Transverse colon (tissue), 4 donors: ENCODE data around the gene IBA57. TPM values are rescaled to one million over a fixed set of nuclear protein-coding genes. Genes with fewer than 3 reads are reported as not detected.

Experiments
- DNase-seq: peaks from one replicate; pipeline ENCODE4 v3.0.0-alpha.2; 2019
- H3K27ac ChIP-seq, 4 donors: fragments of 200-600 bp; sonication (generic); 2 replicates each; pipeline ENCODE4 v1.5.1; 2016 to 2018; ENCODE audit warnings: inconsistent platforms in 4 of 4
- H3K27me3 ChIP-seq: fragments of 200-600 bp; sonication (generic); 2 replicates; pipeline ENCODE4 v1.5.1; 2017; ENCODE audit warnings: inconsistent platforms
- H3K36me3 ChIP-seq, 4 donors: fragments of 200-600 bp; sonication (generic); 2 replicates each; pipeline ENCODE4 v1.5.1; 2017 to 2019; ENCODE audit warnings: inconsistent platforms in 4 of 4
- H3K4me1 ChIP-seq, 4 donors: fragments of 200-600 bp; sonication (generic); 2 replicates each; pipeline ENCODE4 v1.5.1; 2017 to 2020; ENCODE audit warnings: inconsistent platforms in 4 of 4
- H3K4me3 ChIP-seq, 4 donors: fragments of 200-600 bp; sonication (generic); 1 replicate in 1 of 4; 2 replicates in 3 of 4; pipeline versions ENCODE4 v1.5.1 to v1.6.1; 2017 to 2019; ENCODE audit warnings: inconsistent platforms in 4 of 4
- H3K9me3 ChIP-seq, 2 donors: fragments of 200-600 bp; sonication (generic); 2 replicates each; pipeline ENCODE4 v1.5.1; 2017 to 2019; ENCODE audit warnings: inconsistent platforms in 2 of 2
- CTCF ChIP-seq, 5 experiments: fragments of 200-600 bp in 3 of 5; fragments of 450-650 bp in 2 of 5; sonication (generic) in 3 of 5; IDR thresholded peaks; 1 replicate in 2 of 5; 2 replicates in 3 of 5; pipeline ENCODE4 v1.5.1; 2016 to 2017; ENCODE audit warnings: antibody characterized with exemption in 5 of 5, inconsistent platforms in 3 of 5, mild to moderate bottlenecking in 2 of 5, moderate library complexity in 1 of 5
- EP300 ChIP-seq: sonication (generic); formaldehyde crosslinking; IDR thresholded peaks from one replicate; pipeline ENCODE4 v1.6.1; 2017; ENCODE audit warnings: antibody characterized with exemption, low read depth
- POLR2A ChIP-seq: fragments of 450-650 bp; IDR thresholded peaks from one replicate; pipeline ENCODE4 v1.6.1; 2016; ENCODE audit warnings: antibody characterized with exemption, mild to moderate bottlenecking, moderate library complexity
- POLR2AphosphoS5 ChIP-seq, 3 donors: sonication (generic); formaldehyde crosslinking; IDR thresholded peaks; one replicate each; pipeline ENCODE4 v1.6.1; 2016; ENCODE audit warnings: antibody characterized with exemption in 3 of 3
- WGBS, 2 donors: methylation state at CpG; one replicate each; pipeline ENCODE4 v1.1.5; 2018; ENCODE audit warnings: low coverage in 1 of 2; 5-methylcytosine and 5-hydroxymethylcytosine counted together
- in situ Hi-C, 4 donors: fragments of 200-750 bp; cut with MboI; loops; one replicate each; pipeline versions ENCODE4 v1.15.0 to v1.15.1; 2017; ENCODE audit warnings: low sequenced_read_pairs in 3 of 4, low pct_ligation_motif_present in 1 of 4, low pct_unique_long_range_greater_than_20kb in 1 of 4
- intact Hi-C: fragments of 100-400 bp; cut with DNase I; formaldehyde crosslinking; loops from one replicate; pipeline ENCODE4 v1.15.1; 2023; ENCODE audit warnings: low total_unique reads
- total RNA-seq, 4 donors: library from RNA; depleted of rRNA; stranded (reverse); fragments of >200 nt; gene quantifications; one replicate each; pipeline ENCODE4 v1.1.0, GENCODE V29; 2016

IBA57 gene
- total RNA-seq, 4 donors from 2014 or later = 7.5 to 13.5 (median 10.4) TPM

- H3K4me3 ChIP-seq = no peak overlapping the region
- in situ Hi-C loops (no loop called here), intact Hi-C loops (no loop called here)
- WGBS, 2 donors = 58 to 89% methylated on average over 3 to 12 of the region's 12 CpGs
- peaks cover 0 to 11% (median 7%) of the 10 kb centered on the region in 4 donors for H3K4me1 ChIP-seq
- H3K27me3 ChIP-seq = peaks cover 6% of the 10 kb centered on the region
- H3K9me3 ChIP-seq = no peaks in the 10 kb centered on the region
- no peak for TF ChIP-seq POLR2A
- DNase-seq = no peak
- no peak overlapping the region for H3K27ac ChIP-seq
- H3K36me3 ChIP-seq = no peaks in the 10 kb centered on the region
These were observed 31.0 kb upstream of the IBA57 start for GRCh38 chr1:228134591-228134990.

- no peak overlapping the region for H3K27ac ChIP-seq
- intact Hi-C loops (no loop called here), in situ Hi-C loops (no loop called here)
- TF ChIP-seq POLR2AphosphoS5 (IDR thresholded peaks at IDR 0.05) (no peak), EP300 (no peak), POLR2A (no peak), CTCF (IDR thresholded peaks at IDR 0.05) (no peak)
- H3K27me3 ChIP-seq = peaks cover 6% of the 10 kb centered on the region
- no peak for DNase-seq
- no peaks in the 10 kb centered on the region for H3K9me3 ChIP-seq
- no peak overlapping the region for H3K4me3 ChIP-seq
- no peaks in the 10 kb centered on the region for H3K36me3 ChIP-seq
- H3K4me1 ChIP-seq = peaks cover 6 to 17% (median 12%) of the 10 kb centered on the region in 4 donors
- WGBS, 2 donors = 0 to 35% methylated on average over 1 of the region's 1 CpG
These were observed 28.7 kb upstream of the IBA57 start for GRCh38 chr1:228136901-228137300.

GRCh38 chr1:228139406-228139930 is 26.1 kb upstream of the IBA57 start:
- no peaks in the 10 kb centered on the region for H3K9me3 ChIP-seq
- H3K4me3 ChIP-seq = peak overlapping the region; percentile 15 to 98 (median 74)
- TF ChIP-seq POLR2A = no peak
- no peak for TF ChIP-seq POLR2AphosphoS5 (IDR thresholded peaks at IDR 0.05)
- no peak for TF ChIP-seq CTCF (IDR thresholded peaks at IDR 0.05)
- TF ChIP-seq EP300 = no peak
- peaks cover 18 to 38% (median 25%) of the 10 kb centered on the region in 4 donors for H3K4me1 ChIP-seq
- in situ Hi-C loops = no loop called here
- intact Hi-C loops = no loop called here
- H3K36me3 ChIP-seq = no peaks in the 10 kb centered on the region
- peak overlapping the region; percentile 97 to 100 (median 98) for H3K27ac ChIP-seq
- DNase-seq = no peak
- WGBS, 2 donors = 26 to 70% methylated on average over 2 to 27 of the region's 30 CpGs
- H3K27me3 ChIP-seq = no peaks in the 10 kb centered on the region

GRCh38 chr1:228139931-228140723 is 25.5 kb upstream of the IBA57 start, which contains the start of gene GUK1:
Gene GUK1 (plus strand): TSS chr1:228140279. CDS start chr1:228140303, 24 bp downstream.
- in situ Hi-C loops (no loop called here), intact Hi-C loops (loop anchor here (2.0 kb wide), 1 partner anchor 57 kb away; the partner anchor contains the start of gene ARF1)
- peak within 1 kb of the TSS; percentile 97 to 100 (median 98) for H3K27ac ChIP-seq
- 1% methylated on average over 42 of the region's 95 CpGs; no CpG with 5 or more reads in 1 of the 2 donors for WGBS, 2 donors
- peak within 1 kb of the TSS; percentile 68 to 98 (median 86) for H3K4me3 ChIP-seq
- no peaks in the 10 kb centered on the region for H3K9me3 ChIP-seq
- peak; percentile 100 for DNase-seq
- TF ChIP-seq CTCF (IDR thresholded peaks at IDR 0.05) (peak in 3 of 5 experiments; percentile 16 to 71 (median 17)), EP300 (peak; percentile 72), POLR2AphosphoS5 (IDR thresholded peaks at IDR 0.05) (peak; percentile 90 to 99 (median 98)), POLR2A (peak; percentile 98)
- H3K4me1 ChIP-seq = peaks cover 18 to 38% (median 25%) of the 10 kb centered on the region in 4 donors
- H3K27me3 ChIP-seq = no peaks in the 10 kb centered on the region
- H3K36me3 ChIP-seq = no peaks in the 10 kb centered on the region
